DMS53 (cell line): ENCODE measurements around the gene ABCA7.

Experiments used
- DNase-seq: peaks from one replicate; lab custom pipeline; 2025; lab: John Stamatoyannopoulos, UW

The ABCA7 gene

GRCh38 chr19:1040476-1041271, 767 bp downstream of the ABCA7 start:
- peak; percentile 94 for DNase-seq

- no peak for DNase-seq
Measured at GRCh38 chr19:1041272-1041834, 1.4 kb downstream of the ABCA7 start.

GRCh38 chr19:1041835-1042685, 2.2 kb downstream of the ABCA7 start:
- DNase-seq = peak; percentile 92

- peak; percentile 34 for DNase-seq
Measured at GRCh38 chr19:1042689-1043511, 3.0 kb downstream of the ABCA7 start.

GRCh38 chr19:1045247-1045603, 5.3 kb downstream of the ABCA7 start:
- DNase-seq = peak; percentile 71

- DNase-seq = no peak
Measured at GRCh38 chr19:1046117-1046626, 6.3 kb downstream of the ABCA7 start.

GRCh38 chr19:1046836-1047695, 7.2 kb downstream of the ABCA7 start:
- no peak for DNase-seq

- DNase-seq = no peak
Measured at GRCh38 chr19:1047696-1048147, 7.8 kb downstream of the ABCA7 start.

- no peak for DNase-seq
Measured at GRCh38 chr19:1049106-1049505, 9.2 kb downstream of the ABCA7 start.

GRCh38 chr19:1049800-1050199, 9.9 kb downstream of the ABCA7 start:
- DNase-seq = no peak

GRCh38 chr19:1050989-1051788, 11.3 kb downstream of the ABCA7 start:
- DNase-seq = no peak

GRCh38 chr19:1051791-1052190, 11.9 kb downstream of the ABCA7 start:
- no peak for DNase-seq

- no peak for DNase-seq
Measured at GRCh38 chr19:1052349-1052975, 12.6 kb downstream of the ABCA7 start.

GRCh38 chr19:1053176-1054101, 13.5 kb downstream of the ABCA7 start:
- no peak for DNase-seq

GRCh38 chr19:1054102-1055027, 14.5 kb downstream of the ABCA7 start:
- DNase-seq = no peak

- no peak for DNase-seq
Measured at GRCh38 chr19:1055028-1055425, 15.1 kb downstream of the ABCA7 start.
